GM21360 (cell line): ENCODE data around the gene MFSD11.
"Not testable (repeated sequence)": the region's sequence is repeated elsewhere in the genome, so short reads cannot be mapped to it uniquely, and the experiment has no call there.

Source experiments
- ATAC-seq: cut with Tn5 transposase; IDR thresholded peaks from one replicate; pipeline ENCODE4 v1.9.1; 2021; ENCODE audit warnings: mild to moderate bottlenecking, moderate library complexity; ENCODE audit not compliant: unreplicated experiment

MFSD11 gene

DNA sequence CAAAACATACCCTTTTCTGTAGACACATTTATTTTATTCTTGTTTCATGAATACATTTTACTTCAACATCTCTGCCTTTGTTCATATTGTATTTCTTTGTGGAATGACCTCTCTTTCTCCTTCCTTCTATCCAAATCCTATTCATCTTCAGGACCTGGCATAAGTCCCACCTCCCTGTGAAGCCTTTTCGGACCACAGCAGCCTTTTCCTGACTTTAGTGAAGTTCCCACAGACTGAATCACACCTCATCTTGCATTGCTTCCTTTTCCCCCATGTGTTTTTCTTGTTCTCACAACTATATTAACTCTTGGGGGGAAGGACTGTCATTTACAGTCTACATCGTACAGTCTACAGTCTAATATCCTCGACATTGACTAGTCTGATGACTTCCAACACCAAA is 58.2 kb downstream of the MFSD11 start:
- ATAC-seq = no peak

- ATAC-seq = no peak
These were observed 59.4 kb downstream of the MFSD11 start for GRCh38 chr17:76797241-76797840.

- ATAC-seq = no peak
These were observed 63.8 kb downstream of the MFSD11 start for GRCh38 chr17:76801706-76802105.

DNA sequence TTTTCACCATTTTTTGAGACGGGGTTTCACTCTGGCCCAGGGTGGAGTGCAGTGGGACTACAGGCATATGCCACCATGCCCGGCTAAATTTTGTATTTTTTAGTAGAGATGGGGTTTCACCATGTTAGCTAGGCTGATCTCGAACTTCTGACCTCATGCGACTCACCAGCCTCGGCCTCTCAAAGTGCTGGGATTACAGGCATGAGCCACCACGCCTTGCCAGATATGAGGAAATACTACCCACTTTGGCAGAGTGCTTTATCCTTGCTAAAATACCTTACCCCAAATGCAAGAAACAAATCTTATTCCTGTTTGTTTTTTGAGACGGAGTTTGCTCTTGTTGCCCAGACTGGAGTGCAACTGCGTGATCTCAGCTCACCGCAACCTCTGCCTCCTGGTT is 67.4 kb downstream of the MFSD11 start:
- no peak for ATAC-seq

DNA sequence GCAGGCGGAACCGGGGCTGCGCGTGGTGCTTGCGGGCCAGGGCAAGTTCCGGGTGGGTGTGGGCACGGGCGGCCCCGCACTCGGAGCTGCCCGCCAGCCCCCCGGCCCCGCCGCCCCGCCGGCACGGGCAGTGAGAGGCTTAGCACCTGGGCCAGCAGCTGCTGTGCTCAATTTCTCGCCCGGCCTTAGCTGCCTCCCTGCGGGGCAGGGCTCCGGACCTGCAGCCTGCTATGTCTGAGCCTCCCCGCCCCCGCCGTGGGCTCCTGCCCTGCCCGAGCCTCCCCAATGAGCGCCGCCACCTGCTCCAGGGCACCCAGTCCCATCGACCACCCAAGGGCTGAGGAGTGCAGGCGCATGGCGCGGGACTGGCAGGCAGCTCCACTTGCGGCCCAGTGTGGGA is 68.2 kb downstream of the MFSD11 start:
- ATAC-seq = not testable (repeated sequence)

GRCh38 chr17:76806767-76807166 is 68.8 kb downstream of the MFSD11 start:
- ATAC-seq = not testable (repeated sequence)

GRCh38 chr17:76808326-76808725 is 70.4 kb downstream of the MFSD11 start:
- no peak for ATAC-seq

DNA sequence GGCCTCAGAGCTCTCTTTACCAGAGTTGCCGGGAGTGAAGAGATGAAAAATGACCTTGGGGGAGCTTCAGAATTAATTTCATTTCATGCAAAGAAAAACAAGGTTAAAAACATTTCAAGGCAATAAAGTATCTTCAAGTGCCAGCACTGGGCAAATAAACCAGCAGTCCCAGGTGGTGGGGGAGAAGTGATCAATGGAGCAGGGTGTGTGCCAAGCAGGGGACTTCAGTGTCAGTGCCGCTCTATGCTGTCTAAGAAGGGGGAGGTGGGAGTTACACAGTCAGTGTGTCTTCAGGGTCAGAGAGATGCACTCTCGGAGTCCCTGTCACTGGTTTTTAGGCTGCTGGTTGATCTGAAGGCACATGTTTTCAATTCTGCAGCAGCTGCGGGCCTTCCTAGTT is 73.0 kb downstream of the MFSD11 start:
- no peak for ATAC-seq

DNA sequence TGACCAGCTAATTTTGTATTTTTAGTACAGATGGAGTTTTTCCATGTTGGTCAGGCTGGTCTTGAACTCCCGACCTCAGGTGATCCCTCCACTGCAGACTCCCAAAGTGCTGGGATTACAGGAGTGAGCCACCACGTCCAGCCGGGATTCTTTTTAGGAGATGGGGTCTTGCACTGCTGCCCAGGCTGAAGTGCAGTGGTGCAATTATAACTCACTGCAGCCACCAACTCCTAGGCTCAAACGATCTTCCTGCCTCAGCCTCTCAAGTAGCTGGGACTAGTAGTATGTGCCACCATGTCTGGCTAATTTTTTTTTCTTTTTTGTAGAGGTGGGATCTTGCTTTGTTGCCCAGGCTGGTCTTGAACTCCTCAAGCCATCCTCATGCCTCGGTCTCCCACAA is 73.9 kb downstream of the MFSD11 start:
- ATAC-seq = no peak

- no peak for ATAC-seq
These were observed 74.3 kb downstream of the MFSD11 start for GRCh38 chr17:76812263-76812662.

DNA sequence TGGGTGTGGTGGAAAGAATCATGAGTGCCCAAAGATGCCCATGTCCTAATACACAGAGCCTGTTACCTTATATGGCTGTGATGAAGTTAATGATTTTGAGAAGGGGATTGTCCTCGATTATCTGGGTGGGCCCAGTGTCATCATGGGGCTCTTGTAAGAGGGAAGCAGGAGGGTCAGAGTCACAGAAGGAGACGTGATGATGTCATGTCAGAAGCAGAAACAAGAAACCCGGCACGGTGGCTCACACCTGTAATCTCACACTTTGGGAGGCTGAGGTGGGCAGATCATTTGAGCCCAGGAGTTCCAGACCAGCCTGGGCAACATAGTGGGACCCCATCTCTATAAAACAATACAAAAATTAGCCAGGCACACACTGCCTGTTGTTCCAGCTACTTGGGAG is 75.0 kb downstream of the MFSD11 start:
- ATAC-seq = no peak

DNA sequence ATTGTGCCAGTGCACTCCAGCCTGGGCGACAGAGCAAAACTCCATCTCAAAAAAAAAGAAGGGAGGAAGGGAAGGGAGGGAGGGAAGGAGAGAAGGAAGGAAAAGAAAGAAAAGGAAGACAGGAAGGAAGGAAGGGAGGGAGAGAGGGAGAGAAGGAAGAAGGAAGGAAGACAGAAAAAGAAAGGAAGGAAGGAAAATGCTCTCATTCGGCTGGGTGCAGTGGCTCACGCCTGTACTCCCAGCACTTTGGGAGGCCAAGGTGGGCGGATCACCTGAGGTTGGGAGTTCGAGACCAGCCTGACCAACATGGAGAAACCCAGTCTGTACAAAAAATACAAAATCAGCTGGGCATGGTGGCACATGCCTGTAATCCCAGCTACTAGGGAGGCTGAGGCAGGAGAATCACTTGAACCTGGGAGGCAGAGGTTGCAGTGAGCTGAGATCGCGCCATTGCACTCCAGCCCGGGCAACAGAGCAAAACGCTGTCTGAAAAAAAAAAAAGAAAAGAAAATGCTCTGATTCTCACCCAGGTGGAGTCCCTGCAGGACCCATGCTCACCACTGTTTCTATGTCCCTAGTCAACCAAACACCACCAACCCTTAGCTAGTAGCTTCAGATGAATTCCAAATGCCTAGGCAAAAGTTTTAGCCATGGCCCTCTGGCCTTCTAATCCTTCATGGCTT is 78.1 kb downstream of the MFSD11 start:
- ATAC-seq = not testable (repeated sequence)

GRCh38 chr17:76816590-76817135 is 78.7 kb downstream of the MFSD11 start:
- no peak for ATAC-seq

DNA sequence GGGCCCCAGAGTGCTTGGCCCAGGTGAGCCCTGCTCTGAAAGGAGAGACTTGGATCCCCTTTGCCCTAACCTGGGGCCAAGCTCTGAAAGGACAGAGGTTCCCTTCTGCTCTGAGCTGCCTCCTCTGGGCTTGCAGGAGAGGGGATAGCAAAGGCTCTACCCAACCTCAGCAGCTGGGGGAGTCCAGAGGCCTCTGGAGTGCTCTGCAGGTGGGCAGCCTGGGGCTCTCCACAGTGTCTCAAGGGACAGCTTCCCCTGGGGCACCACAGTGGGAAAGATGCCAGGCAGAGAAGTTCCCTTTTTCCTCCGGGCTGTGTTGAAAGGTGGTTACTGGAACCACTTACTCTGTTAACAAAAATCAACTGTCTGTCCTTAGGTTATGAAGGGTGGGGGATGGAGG is 82.1 kb downstream of the MFSD11 start:
- no peak for ATAC-seq

DNA sequence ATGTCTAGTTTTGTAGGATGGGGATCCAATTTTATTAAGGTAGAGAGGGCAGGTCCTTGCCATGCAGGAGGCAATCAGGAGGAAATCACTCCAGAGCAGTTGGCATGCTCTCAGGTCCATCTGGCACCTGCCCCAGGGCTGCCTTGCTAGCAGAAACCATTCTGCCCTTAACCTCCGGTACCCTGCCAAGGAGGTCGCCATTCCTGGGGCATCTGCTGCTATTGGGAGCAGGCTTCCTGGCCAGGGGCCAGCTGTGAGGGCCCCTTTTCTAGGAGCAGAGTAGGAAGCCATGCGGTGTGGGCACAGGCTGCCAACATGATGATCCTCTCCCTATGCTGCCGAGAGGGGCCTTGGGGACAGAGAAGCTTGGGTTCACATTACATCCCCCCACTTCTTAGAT is 82.6 kb downstream of the MFSD11 start:
- no peak for ATAC-seq

GRCh38 chr17:76822184-76822778 is 84.4 kb downstream of the MFSD11 start:
- no peak for ATAC-seq

GRCh38 chr17:76824093-76824492 is 86.2 kb downstream of the MFSD11 start:
- no peak for ATAC-seq

DNA sequence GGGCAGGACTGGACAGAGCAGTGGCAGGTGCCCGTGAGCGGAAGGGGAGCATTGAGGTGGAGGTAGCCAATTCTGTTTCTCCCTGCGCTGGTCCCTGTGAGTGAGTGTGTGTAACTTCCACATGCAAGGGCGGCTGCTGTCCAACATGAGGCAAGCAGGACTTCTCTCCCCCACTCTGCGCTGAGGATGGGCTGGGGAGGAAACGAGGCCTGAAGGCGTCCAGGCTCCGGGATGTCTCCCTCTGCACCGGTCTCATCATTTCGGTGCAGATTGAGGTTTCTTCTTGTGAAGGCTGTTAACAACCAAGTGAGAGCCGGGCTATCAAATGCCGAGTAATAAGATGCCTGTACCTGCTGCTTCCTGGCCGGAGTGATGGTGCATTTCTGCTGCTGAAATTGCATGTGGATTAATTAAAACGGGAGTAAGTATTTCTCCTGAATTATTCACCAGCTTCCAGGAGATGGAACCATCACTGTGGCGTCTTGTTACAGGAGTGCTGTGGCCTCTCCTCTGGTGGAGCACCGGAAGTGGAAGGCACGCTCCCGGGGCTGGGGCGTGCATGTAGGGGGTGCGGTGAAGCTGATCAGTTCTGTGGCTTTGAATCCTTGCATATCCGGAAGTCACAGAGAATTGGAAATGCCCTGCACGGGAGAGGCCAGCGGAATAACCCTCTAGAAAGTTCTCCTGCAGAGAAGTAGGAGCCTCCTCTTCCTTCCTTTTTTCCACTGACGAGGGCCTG is 88.6 kb downstream of the MFSD11 start:
- no peak for ATAC-seq

GRCh38 chr17:76827736-76828135 is 89.8 kb downstream of the MFSD11 start:
- ATAC-seq = no peak
